ENCODE results near the gene GNAQ. TPM values are rescaled to one million over a fixed set of nuclear protein-coding genes. Genes with fewer than 3 reads are reported as not detected.

GNAQ gene
- polyA plus RNA-seq, 1 experiment, result 21.4 TPM

- CTCF ChIA-PET, result no interaction called here
- no peak for TF ChIP-seq CTCF (IDR thresholded peaks at IDR 0.05; ENCODE audit: insufficient read depth, low read depth, low read length)
- H3K4me3 ChIP-seq (ENCODE audit: low read depth, low read length), result no peak overlapping the region
- H3K27me3 ChIP-seq (ENCODE audit: control insufficient read depth, insufficient read depth, low read length), result no peaks in the 10 kb centered on the region
- POLR2A ChIA-PET, result no interaction called here
- H3K36me3 ChIP-seq (ENCODE audit: control insufficient read depth, insufficient read depth, low read length), result no peaks in the 10 kb centered on the region
- DNase-seq (ENCODE audit: low read depth), result no peak
Measured at GRCh38 chr9:77802064-77802463, 229.5 kb downstream of the GNAQ start.

- TF ChIP-seq CTCF (IDR thresholded peaks at IDR 0.05; ENCODE audit: insufficient read depth, low read depth, low read length), result no peak
- Histone ChIP-seq H3K4me3 (ENCODE audit: low read depth, low read length) (no peak overlapping the region), H3K36me3 (ENCODE audit: control insufficient read depth, insufficient read depth, low read length) (no peaks in the 10 kb centered on the region), H3K27me3 (ENCODE audit: control insufficient read depth, insufficient read depth, low read length) (no peaks in the 10 kb centered on the region)
- ChIA-PET POLR2A (no interaction called here), CTCF (no interaction called here)
- no peak for DNase-seq (ENCODE audit: low read depth)
Measured at GRCh38 chr9:77800924-77801551, 230.6 kb downstream of the GNAQ start.

GRCh38 chr9:77798140-77798539 is 233.5 kb downstream of the GNAQ start:
- CTCF ChIA-PET, result no interaction called here
- H3K27me3 ChIP-seq (ENCODE audit: control insufficient read depth, insufficient read depth, low read length), result no peaks in the 10 kb centered on the region
- no peaks in the 10 kb centered on the region for H3K36me3 ChIP-seq (ENCODE audit: control insufficient read depth, insufficient read depth, low read length)
- H3K4me3 ChIP-seq (ENCODE audit: low read depth, low read length), result no peak overlapping the region
- no peak for DNase-seq (ENCODE audit: low read depth)
- TF ChIP-seq CTCF (IDR thresholded peaks at IDR 0.05; ENCODE audit: insufficient read depth, low read depth, low read length), result no peak
- POLR2A ChIA-PET, result no interaction called here

- Histone ChIP-seq H3K36me3 (ENCODE audit: control insufficient read depth, insufficient read depth, low read length) (no peaks in the 10 kb centered on the region), H3K27me3 (ENCODE audit: control insufficient read depth, insufficient read depth, low read length) (no peaks in the 10 kb centered on the region), H3K4me3 (ENCODE audit: low read depth, low read length) (no peak overlapping the region)
- no peak for DNase-seq (ENCODE audit: low read depth)
- POLR2A ChIA-PET, result no interaction called here
- TF ChIP-seq CTCF (IDR thresholded peaks at IDR 0.05; ENCODE audit: insufficient read depth, low read depth, low read length), result no peak
- CTCF ChIA-PET, result no interaction called here
Measured at GRCh38 chr9:77794985-77795384, 236.6 kb downstream of the GNAQ start.

GRCh38 chr9:77793849-77794248 is 237.8 kb downstream of the GNAQ start:
- no peaks in the 10 kb centered on the region for H3K36me3 ChIP-seq (ENCODE audit: control insufficient read depth, insufficient read depth, low read length)
- H3K27me3 ChIP-seq (ENCODE audit: control insufficient read depth, insufficient read depth, low read length), result no peaks in the 10 kb centered on the region
- no peak overlapping the region for H3K4me3 ChIP-seq (ENCODE audit: low read depth, low read length)
- CTCF ChIA-PET, result interaction anchor here (1.2 to 2.1 kb wide), 2 partner anchors 13 to 333 kb away, joined by 3 to 4 read pairs; no protein-coding TSS in a partner anchor
- POLR2A ChIA-PET, result no interaction called here
- DNase-seq (ENCODE audit: low read depth), result peak; percentile 19
- peak; percentile 30 for TF ChIP-seq CTCF (IDR thresholded peaks at IDR 0.05; ENCODE audit: insufficient read depth, low read depth, low read length)

All from BJ (cell line).